GM18498 (cell line): ENCODE results near the gene WDR53.
A peak's percentile ranks its signal among the peaks of the same experiment; 100 is the strongest.
"Not testable (repeated sequence)": the region's sequence is repeated elsewhere in the genome, so short reads cannot be mapped to it uniquely, and the experiment has no call there.

Experiments used
- ATAC-seq: cut with Tn5 transposase; IDR thresholded peaks from one replicate; pipeline ENCODE4 v1.9.1; 2021; ENCODE audit warnings: mild to moderate bottlenecking, moderate library complexity; ENCODE audit not compliant: unreplicated experiment

Gene WDR53

GRCh38 chr3:196559826-196560225 lies 8.5 kb downstream of the WDR53 start:
- ATAC-seq: no peak

GRCh38 chr3:196558476-196558875 lies 9.9 kb downstream of the WDR53 start:
- ATAC-seq: no peak

- no peak for ATAC-seq
Observed at GRCh38 chr3:196557236-196557635, 11.1 kb downstream of the WDR53 start.

- ATAC-seq: no peak
Observed at GRCh38 chr3:196555295-196555694, 13.1 kb downstream of the WDR53 start.

GRCh38 chr3:196554205-196554604 lies 14.1 kb downstream of the WDR53 start:
- ATAC-seq: no peak

GRCh38 chr3:196553551-196553950 lies 14.8 kb downstream of the WDR53 start:
- no peak for ATAC-seq

GRCh38 chr3:196552253-196552652 lies 16.1 kb downstream of the WDR53 start:
- ATAC-seq: no peak

GRCh38 chr3:196550172-196550571 lies 18.2 kb downstream of the WDR53 start:
- ATAC-seq: not testable (repeated sequence)

- ATAC-seq: not testable (repeated sequence)
Observed at GRCh38 chr3:196549312-196549711, 19.0 kb downstream of the WDR53 start.

- no peak for ATAC-seq
Observed at GRCh38 chr3:196547067-196547466, 21.3 kb downstream of the WDR53 start.

- ATAC-seq: no peak
Observed at GRCh38 chr3:196546537-196546936, 21.8 kb downstream of the WDR53 start.

GRCh38 chr3:196544491-196544992 lies 23.8 kb downstream of the WDR53 start:
- ATAC-seq: no peak

GRCh38 chr3:196541684-196542445 lies 26.5 kb downstream of the WDR53 start:
- no peak for ATAC-seq

- no peak for ATAC-seq
Observed at GRCh38 chr3:196537319-196537984, 30.9 kb downstream of the WDR53 start.

GRCh38 chr3:196533260-196533681 lies 35.1 kb downstream of the WDR53 start:
- no peak for ATAC-seq

- ATAC-seq: no peak
Observed at GRCh38 chr3:196531418-196531817, 36.9 kb downstream of the WDR53 start.

GRCh38 chr3:196528639-196529233 lies 39.6 kb downstream of the WDR53 start:
- peak; percentile 79 for ATAC-seq

GRCh38 chr3:196525141-196525540 lies 43.2 kb downstream of the WDR53 start:
- ATAC-seq: no peak

- ATAC-seq: no peak
Observed at GRCh38 chr3:196524527-196524926, 43.8 kb downstream of the WDR53 start.

- ATAC-seq: no peak
Observed at GRCh38 chr3:196523841-196524240, 44.5 kb downstream of the WDR53 start.

GRCh38 chr3:196521291-196521690 lies 47.1 kb downstream of the WDR53 start:
- ATAC-seq: not testable (repeated sequence)

- ATAC-seq: no peak
Observed at GRCh38 chr3:196519718-196520082, 48.7 kb downstream of the WDR53 start.
